GM10266 (cell line): ENCODE measurements around the gene HOXB4.

ENCODE experiments used
- DNase-seq: peaks from one replicate; pipeline ENCODE4 v3.0.0; 2012; ENCODE audit errors: extremely low spot score
- TF ChIP-seq, protein P1 (sequence below): IDR thresholded peaks from 2 replicates; pipeline ENCODE4 v1.5.1; 2012; ENCODE audit warnings: mild to moderate bottlenecking, low read depth; ENCODE audit not compliant: control insufficient read depth, insufficient read depth; ENCODE audit errors: missing control alignments

HOXB4 gene

DNA sequence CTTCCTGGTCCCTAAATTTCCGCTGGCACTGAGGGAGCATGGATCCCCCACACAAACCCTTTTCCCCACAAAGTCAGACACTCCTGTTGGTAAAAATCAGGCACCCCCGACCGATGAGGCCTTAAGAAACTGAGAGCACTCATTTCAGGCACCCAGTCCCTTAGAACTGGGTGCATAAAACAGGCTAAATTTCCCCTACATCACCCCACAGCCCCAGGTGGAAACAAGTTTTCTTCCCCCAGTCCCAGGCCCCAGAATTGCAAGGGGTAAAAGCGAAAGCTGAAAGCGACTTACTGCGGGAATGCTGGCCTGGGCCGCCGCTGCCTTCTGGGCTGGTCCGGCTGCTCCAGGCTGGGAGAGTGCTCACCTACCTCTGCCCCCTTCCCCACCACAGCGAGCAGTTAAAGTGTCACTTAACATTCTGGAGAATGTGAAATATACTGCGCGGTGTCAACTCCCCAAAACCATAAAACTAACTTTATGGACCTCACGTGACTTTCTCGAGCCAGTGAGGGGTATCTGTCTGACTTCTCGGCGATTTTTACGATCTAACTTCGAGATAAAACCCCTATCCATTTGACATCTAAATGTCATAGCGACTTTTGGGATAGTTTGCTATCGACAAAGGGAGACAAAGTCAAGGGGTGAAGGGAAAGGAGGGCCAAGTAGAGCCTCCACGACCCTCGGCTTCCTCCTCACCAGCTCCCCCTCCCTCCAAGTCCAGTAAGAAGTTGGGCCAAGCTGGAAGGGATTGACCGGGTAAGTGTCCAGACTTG, 11.9 kb upstream of the HOXB4 start, which contains the start of gene HOXB3:
HOXB3 (minus strand) TSS at position 411 of the 776 bp plus-strand sequence. CDS start 37,767 bp downstream, outside the sequence.
- TF ChIP-seq, protein P1, sequence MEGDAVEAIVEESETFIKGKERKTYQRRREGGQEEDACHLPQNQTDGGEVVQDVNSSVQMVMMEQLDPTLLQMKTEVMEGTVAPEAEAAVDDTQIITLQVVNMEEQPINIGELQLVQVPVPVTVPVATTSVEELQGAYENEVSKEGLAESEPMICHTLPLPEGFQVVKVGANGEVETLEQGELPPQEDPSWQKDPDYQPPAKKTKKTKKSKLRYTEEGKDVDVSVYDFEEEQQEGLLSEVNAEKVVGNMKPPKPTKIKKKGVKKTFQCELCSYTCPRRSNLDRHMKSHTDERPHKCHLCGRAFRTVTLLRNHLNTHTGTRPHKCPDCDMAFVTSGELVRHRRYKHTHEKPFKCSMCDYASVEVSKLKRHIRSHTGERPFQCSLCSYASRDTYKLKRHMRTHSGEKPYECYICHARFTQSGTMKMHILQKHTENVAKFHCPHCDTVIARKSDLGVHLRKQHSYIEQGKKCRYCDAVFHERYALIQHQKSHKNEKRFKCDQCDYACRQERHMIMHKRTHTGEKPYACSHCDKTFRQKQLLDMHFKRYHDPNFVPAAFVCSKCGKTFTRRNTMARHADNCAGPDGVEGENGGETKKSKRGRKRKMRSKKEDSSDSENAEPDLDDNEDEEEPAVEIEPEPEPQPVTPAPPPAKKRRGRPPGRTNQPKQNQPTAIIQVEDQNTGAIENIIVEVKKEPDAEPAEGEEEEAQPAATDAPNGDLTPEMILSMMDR = no peak
- DNase-seq = no peak

DNA sequence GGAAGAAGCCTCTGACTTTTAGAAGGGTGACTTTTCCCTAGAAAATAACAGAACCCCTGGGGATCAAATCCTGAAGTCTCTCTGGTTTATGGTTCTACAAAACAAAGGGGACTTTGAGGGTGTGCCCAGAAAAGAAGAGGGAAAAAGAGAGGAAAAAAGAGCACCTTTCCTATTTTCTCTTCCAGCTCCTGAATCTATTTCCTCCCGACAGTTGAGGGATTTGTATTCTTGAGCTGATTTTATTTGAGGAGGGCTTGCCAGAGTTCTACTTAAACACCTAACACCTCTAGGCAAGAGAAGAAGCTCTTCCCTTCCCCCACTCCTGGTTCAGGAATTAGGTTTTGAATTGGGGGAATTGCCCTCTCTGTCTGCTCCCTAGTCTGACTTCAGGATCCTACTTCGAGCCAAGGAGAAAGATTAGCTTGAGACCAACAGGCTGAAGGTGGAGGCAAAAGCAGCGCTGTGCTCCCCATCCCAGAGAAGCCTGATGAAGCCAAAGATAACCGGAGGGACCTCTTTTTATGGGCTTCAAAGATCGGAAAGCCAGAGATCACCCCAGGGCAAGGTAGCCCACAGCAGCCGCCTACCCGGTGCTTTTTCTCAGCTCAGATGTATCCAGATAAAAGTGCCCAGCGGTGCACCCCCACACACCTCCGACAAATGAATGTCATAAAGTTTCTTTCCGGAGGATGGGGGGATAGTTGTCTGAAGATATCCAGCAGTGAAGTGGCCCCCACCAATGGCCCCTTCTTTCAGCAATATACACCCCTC, 11.1 kb upstream of the HOXB4 start:
- no peak for DNase-seq
- TF ChIP-seq, protein P1 = no peak

DNA sequence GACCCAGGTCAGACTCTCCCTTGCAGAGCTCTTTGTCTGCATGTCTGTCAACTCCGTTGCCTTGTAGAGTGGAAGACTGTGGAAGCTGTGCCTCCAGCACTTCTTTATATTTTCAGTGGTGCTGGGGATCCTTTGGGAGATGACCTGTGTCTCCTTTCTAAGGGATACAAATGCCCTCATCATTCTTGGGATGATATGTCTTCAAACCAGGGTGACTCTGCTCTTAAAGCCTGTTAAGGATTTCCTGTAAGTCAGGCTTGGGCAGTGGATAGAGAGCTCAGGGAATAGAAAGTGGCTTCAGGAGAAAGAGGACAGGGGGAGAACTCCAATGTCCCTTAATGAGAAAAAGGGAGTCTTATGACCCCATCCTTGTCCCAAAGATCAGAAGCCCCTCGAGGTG, 10.4 kb upstream of the HOXB4 start:
- no peak for DNase-seq
- TF ChIP-seq, protein P1 = no peak

DNA sequence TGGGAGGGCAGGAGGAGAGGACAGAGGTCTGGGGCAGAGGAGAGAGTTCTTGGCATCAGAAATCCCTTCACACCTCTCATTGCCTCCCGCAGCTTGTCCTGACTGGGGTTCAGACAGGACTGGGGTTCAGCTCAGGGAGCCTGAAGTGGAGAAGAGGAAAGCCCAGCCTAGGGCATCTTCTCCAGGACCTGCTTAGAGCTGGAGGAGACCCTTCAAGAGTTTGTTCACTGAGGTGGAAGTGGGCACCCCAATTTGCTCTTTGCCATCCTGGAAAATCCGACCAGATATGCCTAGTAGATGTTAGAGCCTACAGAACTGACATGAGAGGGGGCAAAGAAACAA, 9.9 kb upstream of the HOXB4 start:
- no peak for DNase-seq

DNA sequence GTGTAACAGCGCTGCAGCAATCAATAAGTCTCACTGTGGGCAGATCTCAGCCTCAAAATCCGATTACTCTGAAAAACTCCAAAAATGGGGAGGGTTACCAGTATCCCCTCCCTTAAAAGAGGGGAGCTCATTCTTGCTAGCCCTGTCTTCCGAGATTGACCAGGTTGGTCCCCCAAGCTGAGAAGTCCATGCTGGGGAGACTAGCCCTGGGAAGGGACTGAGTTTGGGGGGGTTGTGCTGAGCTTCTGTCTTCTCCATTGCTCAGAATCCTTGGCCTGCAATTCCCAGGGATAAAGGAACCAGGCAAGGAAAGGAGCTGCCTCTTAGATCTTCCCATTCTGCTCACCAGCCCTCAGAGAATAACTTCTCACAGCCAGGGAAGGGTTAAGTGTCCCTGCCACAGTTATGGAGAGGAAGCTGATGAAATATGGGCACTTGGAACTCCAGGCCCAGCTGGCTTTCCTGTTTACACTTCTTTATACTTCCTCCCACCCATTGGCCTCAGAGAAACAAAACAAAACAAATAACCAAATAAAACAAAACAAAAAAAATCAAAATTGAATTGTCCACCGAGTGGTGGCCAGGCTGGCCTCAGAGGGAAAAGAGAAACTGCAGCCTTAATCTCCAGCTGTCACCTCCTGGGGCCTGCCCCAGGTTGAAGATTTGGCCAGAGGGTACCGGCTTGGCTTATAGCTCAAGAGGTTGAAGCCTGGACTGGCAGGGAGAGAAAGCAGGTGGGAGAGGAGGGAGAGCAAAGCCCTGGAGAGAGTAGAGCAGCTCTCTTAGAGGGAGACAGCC, 9.3 kb upstream of the HOXB4 start:
- DNase-seq = no peak
- TF ChIP-seq, protein P1 = no peak

More for the DNA sequence above, 9.9 kb upstream of the HOXB4 start:
- TF ChIP-seq, protein P1 = no peak

DNA sequence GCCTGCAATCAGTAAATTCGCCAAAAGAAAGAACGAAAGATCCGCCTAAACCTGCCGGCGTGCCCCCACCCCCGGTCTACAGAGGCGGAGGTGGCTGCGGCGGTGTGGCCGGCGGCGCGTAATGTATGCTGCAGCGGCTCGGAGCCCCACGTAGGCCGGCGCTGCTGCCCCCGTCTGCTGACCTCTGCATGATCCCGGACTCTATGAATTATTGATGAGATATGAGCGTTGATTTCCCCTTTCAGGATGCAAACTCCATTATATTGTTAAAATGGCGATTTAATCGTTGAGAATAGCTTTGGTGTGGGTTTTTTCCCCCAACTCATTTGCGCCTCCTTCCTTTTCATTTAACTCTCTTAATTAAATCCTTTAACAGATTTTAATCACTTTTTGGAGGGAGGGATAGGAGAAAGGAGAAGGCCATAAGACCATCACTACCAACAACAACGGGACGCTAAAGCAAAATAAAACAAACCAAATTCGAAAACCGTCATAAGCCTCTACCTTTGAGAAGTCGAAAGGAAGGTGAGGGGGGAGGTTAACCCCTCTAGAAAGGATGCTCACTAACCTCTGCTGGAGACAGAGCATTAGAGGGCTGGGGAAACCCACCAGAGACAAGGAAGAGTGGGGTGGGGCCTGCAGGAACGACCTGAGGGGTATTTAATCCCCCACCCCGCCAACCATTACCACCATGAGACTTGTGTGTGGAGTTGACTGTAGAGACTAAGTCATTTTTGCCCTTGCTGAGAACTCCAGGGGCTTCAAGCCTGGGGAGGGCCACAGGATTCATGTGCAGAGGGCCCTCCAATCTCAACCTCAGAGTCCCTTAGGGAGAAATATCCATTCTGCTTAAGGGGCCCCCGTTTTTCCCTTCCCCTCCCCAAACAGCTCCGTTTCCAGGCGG, 8.5 kb upstream of the HOXB4 start:
- TF ChIP-seq, protein P1 = no peak
- no peak for DNase-seq
